Germinal center (tissue), 1 donor: Measurements from ENCODE around the gene ZNF292.
"Not testable (repeated sequence)": the region's sequence is repeated elsewhere in the genome, so short reads cannot be mapped to it uniquely, and the experiment has no call there.

Experiments used
- DNase-seq: peaks from one replicate; pipeline ENCODE4 v3.0.0; 2012; ENCODE audit warnings: mixed read lengths, low spot score

ZNF292 gene

DNA sequence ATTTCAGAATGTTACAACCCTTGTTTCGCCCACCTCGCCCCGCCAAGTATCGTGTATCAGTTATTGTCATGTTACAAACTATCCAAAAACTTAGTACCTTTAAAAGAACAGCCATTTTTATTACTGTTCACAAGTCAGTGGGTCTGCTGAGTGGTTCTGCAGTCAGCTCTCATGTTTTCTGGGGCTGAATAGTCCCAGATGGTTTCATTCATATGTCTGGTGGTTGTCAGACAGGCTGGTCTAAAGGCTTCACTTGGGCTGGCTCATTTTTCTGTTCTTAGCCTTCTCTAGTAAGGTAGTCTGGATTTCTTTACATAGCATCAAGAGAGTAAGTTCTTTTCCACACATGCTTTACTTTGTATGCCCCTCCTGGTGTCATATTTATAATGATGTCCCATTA lies 8.6 kb downstream of the ZNF292 start:
- no peak for DNase-seq

DNA sequence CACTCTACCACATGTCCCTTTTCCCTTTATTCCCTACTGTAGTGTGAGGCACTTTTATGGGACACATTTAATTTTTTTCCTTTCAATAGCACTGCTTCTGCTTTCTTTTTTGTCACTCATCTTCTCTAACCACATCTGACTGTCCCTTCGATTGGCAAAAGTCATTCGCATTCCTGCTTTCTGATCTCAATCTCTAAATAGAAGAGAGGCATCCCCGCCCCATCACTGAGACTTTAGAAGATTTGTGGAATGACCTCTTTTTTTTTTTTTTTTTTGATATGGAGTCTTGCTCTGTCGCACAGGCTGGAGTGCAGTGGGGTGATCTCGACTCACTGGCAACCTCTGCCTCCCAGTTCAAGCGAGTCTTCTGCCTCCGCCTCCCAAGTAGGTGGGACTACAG lies 9.1 kb downstream of the ZNF292 start:
- DNase-seq = no peak

GRCh38 chr6:87165185-87165584 lies 9.8 kb downstream of the ZNF292 start:
- no peak for DNase-seq

DNA sequence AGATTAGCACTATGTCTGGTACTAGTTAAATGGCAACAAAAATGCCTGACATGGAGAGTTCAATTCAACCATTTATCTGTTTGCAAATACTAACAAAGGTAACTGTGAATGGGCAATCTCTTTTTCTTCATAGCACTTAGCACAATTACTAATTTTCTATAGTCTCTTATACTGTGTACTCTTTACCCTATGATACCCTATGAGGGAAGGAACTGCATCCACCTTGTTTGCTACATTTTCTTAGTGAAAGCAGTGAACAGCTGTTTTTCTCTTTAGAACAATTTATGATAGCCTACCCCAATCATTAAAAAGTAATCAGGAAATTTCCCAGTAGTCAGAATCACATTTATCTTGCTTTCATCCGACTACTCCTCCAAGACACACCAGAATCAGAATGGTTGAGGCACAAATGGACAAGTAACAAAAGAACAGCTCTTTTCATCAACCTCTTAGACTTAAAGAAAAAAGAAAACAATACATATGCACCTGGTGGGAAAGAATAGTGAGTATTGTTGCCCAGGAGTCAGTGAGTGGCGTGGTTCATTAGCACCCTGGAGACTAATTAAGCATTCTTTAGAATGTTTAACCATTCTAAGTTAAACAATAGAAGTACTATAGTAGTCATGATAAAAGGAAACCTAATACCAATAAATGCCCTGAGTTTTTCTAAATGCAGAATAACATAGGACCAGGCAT lies 16.7 kb downstream of the ZNF292 start:
- no peak for DNase-seq

GRCh38 chr6:87174078-87174579 lies 18.8 kb downstream of the ZNF292 start:
- DNase-seq = no peak

GRCh38 chr6:87176493-87176892 lies 21.1 kb downstream of the ZNF292 start:
- no peak for DNase-seq

DNA sequence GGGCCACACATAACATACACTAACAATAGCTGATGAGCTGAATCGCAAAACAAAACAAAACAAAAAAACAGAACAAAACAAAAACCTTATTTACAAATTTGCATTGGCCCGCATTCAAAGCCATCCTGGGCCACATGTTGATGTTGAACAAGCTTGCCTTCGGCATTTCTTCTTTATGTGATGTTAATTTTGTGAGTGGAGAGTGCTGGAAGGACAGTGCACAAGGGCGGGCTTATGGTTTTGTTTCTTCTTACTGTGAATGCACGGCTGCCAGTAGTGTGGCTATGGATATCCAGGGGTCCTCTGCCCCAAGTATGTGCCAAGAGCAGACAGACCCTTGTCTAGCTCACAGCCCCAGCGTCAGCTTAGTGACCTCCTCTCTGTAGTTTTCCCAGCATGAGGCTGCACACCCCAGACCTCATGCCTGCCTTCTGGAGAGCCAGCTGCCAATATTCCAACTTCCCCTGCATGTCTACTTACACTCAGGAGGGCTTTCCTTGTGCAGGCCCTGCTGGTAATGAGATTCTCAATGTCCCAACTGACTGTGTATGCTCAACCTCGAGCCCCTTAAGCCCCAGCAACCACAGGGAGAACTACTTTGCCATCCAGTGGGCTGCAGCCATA lies 24.9 kb downstream of the ZNF292 start:
- DNase-seq = no peak

- DNase-seq = no peak
These were observed 26.5 kb downstream of the ZNF292 start for GRCh38 chr6:87181903-87182302.

DNA sequence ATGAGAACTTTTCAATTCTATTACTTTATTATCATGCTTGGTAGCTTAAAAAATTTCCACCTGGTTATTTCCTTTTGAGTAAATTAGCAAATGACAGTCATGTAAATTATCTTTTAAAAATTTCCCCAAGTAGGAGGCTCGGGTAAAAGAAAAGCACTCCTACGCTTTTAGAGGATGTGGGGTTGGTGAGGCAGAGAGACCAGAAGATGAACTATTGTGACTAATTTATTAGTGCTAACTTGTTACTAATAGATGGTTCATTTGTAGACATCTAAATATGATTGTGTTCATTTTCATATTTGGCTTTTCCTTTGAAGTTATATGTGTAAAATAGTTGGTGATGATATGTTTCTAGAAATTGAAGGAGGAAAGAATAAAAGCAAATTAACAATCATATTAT lies 27.0 kb downstream of the ZNF292 start:
- peak; percentile 13 for DNase-seq

DNA sequence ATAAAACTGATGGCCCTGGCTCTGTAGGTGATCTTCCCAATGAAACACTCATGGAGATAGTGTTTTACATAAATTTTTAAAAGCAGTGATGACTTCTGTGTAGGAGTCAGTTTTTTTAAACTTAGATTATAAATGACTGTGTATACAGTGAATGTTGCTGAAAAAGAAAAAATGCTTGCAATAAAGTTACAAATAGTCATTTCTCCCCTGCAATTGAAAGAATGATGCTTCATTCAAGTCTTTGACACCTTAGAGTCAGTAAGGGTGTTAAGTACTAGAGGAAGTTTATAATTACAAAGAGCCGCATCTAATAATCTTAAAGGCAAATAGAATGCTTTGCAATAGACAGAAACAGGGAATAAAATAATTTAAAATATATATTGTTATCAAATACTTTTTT lies 27.6 kb downstream of the ZNF292 start:
- no peak for DNase-seq

- no peak for DNase-seq
These were observed 28.3 kb downstream of the ZNF292 start for GRCh38 chr6:87183687-87184086.

DNA sequence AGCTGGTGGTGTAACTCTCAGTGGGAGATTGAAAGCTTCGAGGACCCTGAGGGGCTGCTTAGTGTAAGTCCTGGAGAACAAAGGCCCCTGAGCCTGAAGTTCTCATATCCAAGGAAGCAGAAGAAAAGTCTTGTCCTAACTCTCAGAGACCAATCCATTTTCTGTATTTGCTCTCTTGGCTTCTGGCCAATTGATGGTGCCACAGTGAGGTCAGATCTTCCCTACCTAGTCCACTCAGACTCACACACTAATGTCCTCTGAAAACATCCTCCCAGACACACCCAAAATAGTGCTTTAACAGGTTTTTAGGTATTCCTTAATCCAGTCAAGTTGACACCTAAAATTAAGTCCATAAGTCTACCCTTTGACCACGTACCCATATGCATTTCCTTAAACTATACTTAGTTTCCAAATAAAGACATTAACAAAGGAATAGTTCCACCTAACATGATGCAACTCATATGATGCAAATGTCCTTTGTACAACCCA lies 29.4 kb downstream of the ZNF292 start:
- no peak for DNase-seq

GRCh38 chr6:87196275-87196842 lies 41.0 kb downstream of the ZNF292 start:
- DNase-seq = no peak

- no peak for DNase-seq
These were observed 42.2 kb downstream of the ZNF292 start for GRCh38 chr6:87197547-87197946.

DNA sequence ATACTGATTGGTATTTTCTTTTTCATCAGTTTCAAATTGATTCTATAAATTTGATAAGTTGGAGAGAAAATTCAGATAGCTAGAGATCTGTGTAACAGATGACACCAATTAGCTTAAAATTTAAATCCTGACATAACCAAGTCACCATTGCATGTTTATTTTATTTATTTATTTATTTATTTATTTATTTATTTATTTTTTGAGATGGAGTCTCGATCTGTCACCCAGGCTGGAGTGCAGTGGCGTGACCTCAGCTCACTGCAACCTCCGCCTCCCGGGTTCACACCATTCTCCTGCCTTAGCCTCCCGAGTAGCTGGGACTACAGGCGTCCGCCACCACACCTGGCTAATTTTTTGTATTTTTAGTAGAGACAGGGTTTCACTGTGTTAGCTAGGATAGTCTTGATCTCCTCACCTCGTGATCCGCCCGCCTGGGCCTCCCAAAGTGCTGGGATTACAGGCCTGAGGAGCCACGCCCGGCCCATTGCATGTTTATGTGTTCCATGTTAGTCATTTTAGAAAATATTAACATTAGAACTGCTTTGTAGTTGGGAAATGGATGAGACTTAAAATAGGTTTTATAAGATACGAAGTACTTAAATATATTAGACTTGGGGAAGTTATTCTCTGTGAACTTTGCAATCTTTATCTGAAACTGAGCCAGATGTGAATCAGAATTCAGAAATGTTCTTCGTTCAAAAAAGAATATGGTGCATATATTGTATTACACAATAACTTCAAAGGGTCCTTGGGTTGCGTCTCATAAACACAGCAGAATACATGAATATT lies 42.9 kb downstream of the ZNF292 start:
- not testable (repeated sequence) for DNase-seq

- no peak for DNase-seq
These were observed 44.4 kb downstream of the ZNF292 start for GRCh38 chr6:87199787-87200186.

DNA sequence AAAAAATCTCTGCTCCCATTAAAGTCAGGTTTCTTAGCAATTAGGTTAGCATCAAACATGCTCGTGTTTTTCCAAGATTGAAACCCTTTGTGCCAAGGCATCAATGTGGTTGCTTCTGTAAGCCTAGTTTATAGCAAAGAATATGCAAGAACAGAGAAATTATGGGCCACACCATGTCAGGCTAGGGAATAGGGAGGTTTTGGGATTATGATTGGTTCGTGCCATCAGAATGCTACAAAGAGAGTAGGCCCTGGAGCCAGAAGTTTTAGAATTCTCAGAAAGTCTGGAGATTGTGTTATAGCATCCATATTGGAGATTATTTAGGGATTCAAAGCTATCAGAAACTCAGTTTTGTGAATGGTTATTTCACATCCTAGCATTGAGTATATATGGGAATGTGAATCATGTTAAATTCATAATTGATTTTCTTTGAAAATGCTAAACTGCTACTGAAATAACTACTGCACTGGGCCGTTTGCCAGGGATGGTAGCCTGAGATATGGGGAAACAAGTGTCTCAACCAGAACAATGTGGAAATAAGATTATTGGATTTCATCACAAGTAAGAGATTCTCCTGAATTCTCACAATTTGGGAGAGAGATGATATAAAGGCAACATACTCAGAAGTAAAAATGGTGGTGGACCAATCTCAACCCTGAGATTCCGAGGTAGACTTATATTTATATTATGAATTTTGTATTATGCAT lies 45.3 kb downstream of the ZNF292 start:
- no peak for DNase-seq

GRCh38 chr6:87203448-87204023 lies 48.2 kb downstream of the ZNF292 start:
- no peak for DNase-seq

GRCh38 chr6:87209812-87210211 lies 54.4 kb downstream of the ZNF292 start:
- DNase-seq = no peak

GRCh38 chr6:87210979-87211378 lies 55.6 kb downstream of the ZNF292 start:
- peak; percentile 6 for DNase-seq

DNA sequence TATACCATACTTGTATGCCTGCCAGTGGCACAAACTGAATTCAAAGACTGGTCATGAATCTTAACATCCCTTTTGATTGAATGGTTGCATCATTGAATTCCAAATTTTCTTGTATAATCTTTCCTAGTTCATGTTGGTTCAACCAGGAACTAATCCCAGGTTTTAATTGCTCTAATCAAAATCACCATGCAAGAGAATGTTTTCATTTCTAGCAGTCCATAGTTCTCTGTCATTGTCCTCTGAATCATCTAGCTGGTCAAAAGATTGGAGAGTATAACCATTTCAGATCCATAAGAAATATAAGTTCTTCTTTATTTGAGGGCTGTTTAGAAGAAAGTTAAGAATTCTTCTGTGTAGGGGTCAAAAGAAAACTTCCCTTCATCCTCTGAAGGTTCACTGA lies 57.2 kb downstream of the ZNF292 start:
- DNase-seq = no peak
